ENCODE measurements around the gene RAB40B. TPM values are rescaled to one million over a fixed set of nuclear protein-coding genes. Genes with fewer than 3 reads are reported as not detected.

The RAB40B gene
- total and polyA plus RNA-seq, 2 of the 13 experiments (the other 11 are each of a cell fraction or from before 2014, with no cell fraction given), result 6.2 to 6.5 TPM

DNA sequence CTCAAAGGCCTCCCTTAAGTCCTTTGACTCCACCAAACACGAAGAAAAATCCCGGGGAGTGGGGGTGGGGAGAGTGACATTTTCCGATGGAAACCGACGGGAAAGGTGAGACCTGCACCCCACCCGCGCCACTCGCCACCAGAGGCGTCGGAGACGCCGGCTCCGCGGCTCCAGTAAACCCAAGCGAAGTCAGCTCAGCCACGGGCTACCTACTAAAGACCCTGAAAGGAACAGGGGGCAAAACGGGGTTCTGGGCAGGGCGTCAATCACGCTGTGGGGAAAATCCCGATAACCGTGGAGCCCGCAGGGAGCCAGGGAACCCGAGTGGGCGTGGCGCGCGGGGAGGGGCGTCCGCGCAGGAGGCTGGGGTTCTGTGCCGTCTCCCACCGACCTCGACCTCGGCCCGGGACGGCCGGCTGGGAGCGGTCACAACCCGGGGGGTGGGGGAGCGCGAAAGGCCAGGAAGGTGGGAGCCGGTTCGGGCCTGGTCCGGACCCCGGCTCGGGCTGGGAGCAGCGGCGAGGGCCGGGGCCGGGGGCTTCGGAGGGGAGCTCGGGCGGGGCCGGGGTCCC, 50.8 kb downstream of the RAB40B start:
- Histone ChIP-seq H3K4me3 (replicated peaks in 1 of 3; ENCODE audit: insufficient read depth in 1 of 3, low read depth in 2 of 3, low read length in 3 of 3) (peak overlapping the region; percentile 85 to 100 (median 94)), H2AFZ (ENCODE audit: low read length) (no peak overlapping the region), H3K4me1 (ENCODE audit: insufficient read depth, low read length) (peaks cover 44% of the 10 kb centered on the region), H3K79me2 (ENCODE audit: insufficient read depth, low read length) (peaks cover 49% of the 10 kb centered on the region), H3K9ac (ENCODE audit: insufficient read depth, low read depth, low read length) (peak overlapping the region; percentile 99), H4K20me1 (ENCODE audit: insufficient read depth, low read length) (peaks cover 37% of the 10 kb centered on the region), H3K9me3 (ENCODE audit: low read length) (no peaks in the 10 kb centered on the region), H3K27me3 (ENCODE audit: control insufficient read depth in 1 of 2, insufficient read depth in 2 of 2, low read length in 2 of 2) (no peaks in the 10 kb centered on the region; a peak in 1 of 5 replicates), H3K4me2 (ENCODE audit: low read depth, low read length) (peak overlapping the region; percentile 99), H3K27ac (ENCODE audit: extremely low read length, insufficient read depth, low read length) (peak overlapping the region; percentile 88), H3K36me3 (replicated peaks in 1 of 2; ENCODE audit: control insufficient read depth in 1 of 2, insufficient read depth in 2 of 2, low read length in 2 of 2) (peaks cover 16 to 20% of the 10 kb centered on the region in 2 experiments)
- in situ Hi-C loops (cut with HindIII; ENCODE audit: extremely low pct_ligation_motif_present, low pct_unique_long_range_greater_than_20kb), result no loop called here
- DNase-seq (ENCODE audit: low spot score) (no peak), ATAC-seq (peak; percentile 37), FAIRE-seq (no peak)
- ChIA-PET POLR2A (no interaction called here), CTCF (ENCODE audit: low intra/inter-chr PET ratio, low total read pairs) (no interaction called here)
- intact Hi-C loops (cut with micrococcal nuclease; ENCODE audit: unreplicated experiment), result no loop called here
- under 1% methylated on average over 21 of the region's 54 CpGs for WGBS (ENCODE audit: low lambda C conversion rate)
- BruUV-seq (replicated peaks), result no TSS peak
- TF ChIP-seq MYC (CRISPR knock-in tag; IDR thresholded peaks at IDR 0.05; ENCODE audit: borderline replicate concordance) (no peak; the same call in 1 of the 2 replicates), ZNF441 (CRISPR knock-in tag; IDR thresholded peaks at IDR 0.05; ENCODE audit: borderline replicate concordance) (no peak), NR2C2 (CRISPR knock-in tag; IDR thresholded peaks at IDR 0.05; ENCODE audit: borderline replicate concordance) (0 out of 2 replicates have a peak, but pooled peaks have one; percentile 19), ZSCAN9 (CRISPR knock-in tag; IDR thresholded peaks at IDR 0.05; ENCODE audit: borderline replicate concordance) (no peak), ZNF33A (CRISPR knock-in tag; IDR thresholded peaks at IDR 0.05; ENCODE audit: borderline replicate concordance) (no peak), CHD2 (IDR thresholded peaks at IDR 0.05; ENCODE audit: low read depth, low read length) (0 out of 2 replicates have a peak, but pooled peaks have one; percentile 9), PBX2 (CRISPR knock-in tag; IDR thresholded peaks at IDR 0.05) (no peak), ZNF562 (CRISPR knock-in tag; IDR thresholded peaks at IDR 0.05; ENCODE audit: borderline replicate concordance) (no peak), ZBTB21 (CRISPR knock-in tag; IDR thresholded peaks at IDR 0.05) (no peak), ERF (CRISPR knock-in tag; IDR thresholded peaks at IDR 0.05) (no peak), RFXANK (CRISPR knock-in tag; IDR thresholded peaks at IDR 0.05) (no peak), CC2D1A (CRISPR knock-in tag; IDR thresholded peaks at IDR 0.05) (no peak), MIER2 (CRISPR knock-in tag; IDR thresholded peaks at IDR 0.05) (no peak), DBP (CRISPR knock-in tag; IDR thresholded peaks at IDR 0.05; ENCODE audit: not compliant biosample characterization) (peak; percentile 3), ZNF12 (CRISPR knock-in tag; IDR thresholded peaks at IDR 0.05) (0 out of 2 replicates have a peak, but pooled peaks have one; percentile 11), RARG (CRISPR knock-in tag; IDR thresholded peaks at IDR 0.05; ENCODE audit: low read depth) (no peak), KLF11 (CRISPR knock-in tag; IDR thresholded peaks at IDR 0.05) (no peak)
- TF ChIP-seq, protein P1, sequence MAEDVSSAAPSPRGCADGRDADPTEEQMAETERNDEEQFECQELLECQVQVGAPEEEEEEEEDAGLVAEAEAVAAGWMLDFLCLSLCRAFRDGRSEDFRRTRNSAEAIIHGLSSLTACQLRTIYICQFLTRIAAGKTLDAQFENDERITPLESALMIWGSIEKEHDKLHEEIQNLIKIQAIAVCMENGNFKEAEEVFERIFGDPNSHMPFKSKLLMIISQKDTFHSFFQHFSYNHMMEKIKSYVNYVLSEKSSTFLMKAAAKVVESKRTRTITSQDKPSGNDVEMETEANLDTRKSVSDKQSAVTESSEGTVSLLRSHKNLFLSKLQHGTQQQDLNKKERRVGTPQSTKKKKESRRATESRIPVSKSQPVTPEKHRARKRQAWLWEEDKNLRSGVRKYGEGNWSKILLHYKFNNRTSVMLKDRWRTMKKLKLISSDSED (CRISPR knock-in tag; IDR thresholded peaks at IDR 0.05), result 0 out of 2 replicates have a peak, but pooled peaks have one; percentile 45
- TF ChIP-seq, protein P2, sequence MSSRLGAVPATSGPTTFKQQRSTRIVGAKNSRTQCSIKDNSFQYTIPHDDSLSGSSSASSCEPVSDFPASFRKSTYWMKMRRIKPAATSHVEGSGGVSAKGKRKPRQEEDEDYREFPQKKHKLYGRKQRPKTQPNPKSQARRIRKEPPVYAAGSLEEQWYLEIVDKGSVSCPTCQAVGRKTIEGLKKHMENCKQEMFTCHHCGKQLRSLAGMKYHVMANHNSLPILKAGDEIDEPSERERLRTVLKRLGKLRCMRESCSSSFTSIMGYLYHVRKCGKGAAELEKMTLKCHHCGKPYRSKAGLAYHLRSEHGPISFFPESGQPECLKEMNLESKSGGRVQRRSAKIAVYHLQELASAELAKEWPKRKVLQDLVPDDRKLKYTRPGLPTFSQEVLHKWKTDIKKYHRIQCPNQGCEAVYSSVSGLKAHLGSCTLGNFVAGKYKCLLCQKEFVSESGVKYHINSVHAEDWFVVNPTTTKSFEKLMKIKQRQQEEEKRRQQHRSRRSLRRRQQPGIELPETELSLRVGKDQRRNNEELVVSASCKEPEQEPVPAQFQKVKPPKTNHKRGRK (CRISPR knock-in tag; IDR thresholded peaks at IDR 0.05), result no peak
